IMR-90 (cell line): Measurements from ENCODE around the gene ZNF816. TPM values are rescaled to one million over a fixed set of nuclear protein-coding genes. Genes with fewer than 3 reads are reported as not detected.

ENCODE experiments used
- ATAC-seq: fragments of 200-7000 bp; cut with Tn5 transposase; 2 replicates; pipeline ENCODE4 v1.9.1; 2020; ENCODE audit warnings: low read depth, mild to moderate bottlenecking, moderate library complexity
- BruUV-seq: library from RNA; stranded (reverse); fragments of 400-500 nt; replicated peaks from 2 replicates; lab custom pipeline; 2021; lab: Mats Ljungman, UMichigan
- CTCF ChIA-PET: fragments of 300-600 bp; formaldehyde crosslinking; extraction: SDS; loops from one replicate; lab custom pipeline; 2021; ENCODE audit warnings: antibody characterized with exemption; lab: Yijun Ruan, JAX
- POLR2A ChIA-PET: fragments of 300-600 bp; sonication (Branson Sonifier 250); formaldehyde crosslinking; loops from one replicate; lab custom pipeline; 2022; ENCODE audit warnings: antibody characterized with exemption; ENCODE audit not compliant: unreplicated experiment; lab: Charles Lee
- DNase-seq: peaks from one replicate; pipeline ENCODE4 v3.0.0; 2013
- H2AFZ ChIP-seq: replicated peaks from 2 replicates; pipeline ENCODE3; 2013; ENCODE audit warnings: low read length, mild to moderate bottlenecking; ENCODE audit not compliant: poor library complexity
- H2AK5ac ChIP-seq: 2 replicates; pipeline ENCODE4 v1.6.1; 2013; ENCODE audit warnings: low read depth, low read length, inconsistent platforms
- H2AK9ac ChIP-seq: replicated peaks from 2 replicates; pipeline ENCODE3; 2013; ENCODE audit warnings: mild to moderate bottlenecking, low read depth, low read length, moderate library complexity; ENCODE audit not compliant: poor library complexity
- H2BK120ac ChIP-seq: 2 replicates; pipeline ENCODE4 v1.6.1; 2013; ENCODE audit warnings: low read depth, low read length, inconsistent platforms
- H2BK15ac ChIP-seq: 3 replicates; pipeline ENCODE4 v1.6.1; 2013; ENCODE audit warnings: low read depth, low read length, inconsistent platforms
- H2BK20ac ChIP-seq: 2 replicates; pipeline ENCODE4 v1.6.1; 2013; ENCODE audit warnings: low read depth, mild to moderate bottlenecking, inconsistent platforms, low read length, moderate library complexity
- H2BK5ac ChIP-seq: 2 replicates; pipeline ENCODE4 v1.6.1; 2013; ENCODE audit warnings: mild to moderate bottlenecking, low read depth, low read length, inconsistent platforms; ENCODE audit not compliant: poor library complexity, severe bottlenecking
- H3K14ac ChIP-seq: replicated peaks from 2 replicates; pipeline ENCODE4 v1.6.1; 2013; ENCODE audit warnings: low read depth, low read length, inconsistent platforms
- H3K18ac ChIP-seq: 2 replicates; pipeline ENCODE4 v1.6.1; 2013; ENCODE audit warnings: low read depth, low read length, control low read depth
- H3K23ac ChIP-seq: 2 replicates; pipeline ENCODE4 v1.6.1; 2013; ENCODE audit warnings: low read depth, low read length, inconsistent platforms
- H3K27ac ChIP-seq: 2 replicates; pipeline ENCODE4 v1.5.1; 2013; ENCODE audit warnings: mild to moderate bottlenecking, control low read depth, low read length; ENCODE audit not compliant: insufficient read depth
- H3K27me3 ChIP-seq: 2 replicates; pipeline ENCODE4 v1.6.1; 2013; ENCODE audit warnings: low read length; ENCODE audit not compliant: control insufficient read depth, insufficient read depth
- H3K36me3 ChIP-seq: 2 replicates; pipeline ENCODE4 v1.6.1; 2013; ENCODE audit warnings: low read length, mixed read lengths; ENCODE audit not compliant: control insufficient read depth, insufficient read depth
- H3K4ac ChIP-seq: 2 replicates; pipeline ENCODE4 v1.6.1; 2013; ENCODE audit warnings: low read depth, low read length, inconsistent platforms
- H3K4me1 ChIP-seq: 2 replicates; pipeline ENCODE4 v1.6.1; 2013; ENCODE audit warnings: low read length, mixed read lengths; ENCODE audit not compliant: control insufficient read depth, insufficient read depth
- H3K4me2 ChIP-seq: 2 replicates; pipeline ENCODE4 v1.6.1; 2013; ENCODE audit warnings: low read depth, mild to moderate bottlenecking, control low read depth, low read length, moderate library complexity
- H3K4me3 ChIP-seq: 2 replicates; pipeline ENCODE4 v1.5.1; 2013; ENCODE audit warnings: low read depth, mild to moderate bottlenecking, control low read depth, low read length, moderate library complexity; ENCODE audit not compliant: insufficient read depth
- H3K56ac ChIP-seq: 2 replicates; pipeline ENCODE4 v1.6.1; 2013; ENCODE audit warnings: low read length, inconsistent platforms; ENCODE audit not compliant: insufficient read depth; ENCODE audit errors: extremely low read depth
- H3K79me1 ChIP-seq, 2 experiments: 2 replicates each; pipeline ENCODE4 v1.6.1; 2013; ENCODE audit warnings: low read length in 2 of 2, inconsistent platforms in 1 of 2, low read depth in 1 of 2
- H3K9ac ChIP-seq: 2 replicates; pipeline ENCODE4 v1.6.1; 2013; ENCODE audit warnings: low read depth, low read length, control low read depth
- H3K9me1 ChIP-seq: 2 replicates; pipeline ENCODE4 v1.6.1; 2013; ENCODE audit warnings: low read length, inconsistent platforms; ENCODE audit not compliant: insufficient read depth
- H3K9me3 ChIP-seq: 2 replicates; pipeline ENCODE4 v1.6.1; 2013; ENCODE audit warnings: low read length; ENCODE audit not compliant: control insufficient read depth, insufficient read depth
- H4K20me1 ChIP-seq: 2 replicates; pipeline ENCODE4 v1.6.1; 2013; ENCODE audit warnings: low read length, inconsistent platforms; ENCODE audit not compliant: insufficient read depth
- H4K5ac ChIP-seq: 2 replicates; pipeline ENCODE4 v1.6.1; 2013; ENCODE audit warnings: mild to moderate bottlenecking, low read depth, low read length, control low read depth
- H4K8ac ChIP-seq, 2 experiments: 2 replicates each; pipeline ENCODE4 v1.6.1; 2013; ENCODE audit warnings: low read depth in 2 of 2, low read length in 2 of 2, control low read depth in 1 of 2, inconsistent platforms in 1 of 2
- H4K91ac ChIP-seq: 2 replicates; pipeline ENCODE4 v1.6.1; 2013; ENCODE audit warnings: low read depth, low read length, inconsistent platforms; ENCODE audit not compliant: insufficient read depth
- BHLHE40 ChIP-seq: fragments of 150-350 bp; IDR thresholded peaks from 2 replicates; pipeline ENCODE4 v1.6.1; 2016; ENCODE audit warnings: mild to moderate bottlenecking, low read depth, low read length
- CEBPB ChIP-seq: IDR thresholded peaks from 2 replicates; pipeline ENCODE4 v1.6.1; 2012; ENCODE audit warnings: low read depth, low read length, improper control_type of control experiment
- MAFK ChIP-seq: IDR thresholded peaks from 2 replicates; pipeline ENCODE4 v1.6.1; 2012; ENCODE audit warnings: low read depth, low read length, improper control_type of control experiment
- MAZ ChIP-seq: IDR thresholded peaks from 2 replicates; pipeline ENCODE4 v1.6.1; 2012; ENCODE audit warnings: low read depth, mild to moderate bottlenecking, low read length, improper control_type of control experiment, moderate library complexity, borderline replicate concordance
- MXI1 ChIP-seq: IDR thresholded peaks from 2 replicates; pipeline ENCODE4 v1.6.1; 2012; ENCODE audit warnings: low read depth, mild to moderate bottlenecking, low read length, moderate library complexity, borderline replicate concordance
- NFE2L2 ChIP-seq: fragments of 150-350 bp; IDR thresholded peaks from 2 replicates; pipeline ENCODE4 v1.6.1; 2016; ENCODE audit warnings: low read depth, mild to moderate bottlenecking, low read length
- POLR2A ChIP-seq: IDR thresholded peaks from 2 replicates; pipeline ENCODE4 v1.6.1; 2012; ENCODE audit warnings: mild to moderate bottlenecking, low read depth, low read length
- WGBS, 2 experiments: methylation state at CpG; one replicate each; pipeline versions ENCODE4 v1.1.5 to v1.1.7; 2013; ENCODE audit warnings: missing lambda C conversion rate in 2 of 2; ENCODE audit not compliant: insufficient read length in 1 of 2; ENCODE audit errors: extremely low coverage in 2 of 2; 5-methylcytosine and 5-hydroxymethylcytosine counted together
- dilution Hi-C: fragments of 300-500 bp; cut with HindIII; formaldehyde crosslinking; loops from one replicate; pipeline ENCODE4 v1.14.3; 2018; ENCODE audit warnings: low sequenced_read_pairs; ENCODE audit not compliant: unreplicated experiment
- in situ Hi-C: fragments of 300-500 bp; cut with MboI; formaldehyde crosslinking; loops from 3 replicates; pipeline ENCODE4 v1.14.3; 2019; ENCODE audit warnings: low sequenced_read_pairs, inconsistent platforms, mixed read lengths
- intact Hi-C: fragments of 100-400 bp; cut with micrococcal nuclease; formaldehyde crosslinking; loops from 2 replicates; pipeline ENCODE4 v1.10.0; 2022
- polyA plus RNA-seq, 3 experiments: library from polyadenylated mRNA; depleted of rRNA; stranded (reverse); fragments of >200 nt; gene quantifications; 2 replicates each; pipeline ENCODE4 v1.2.3, GENCODE V29; 2012; ENCODE audit warnings: low replicate concordance in 1 of 3
- total RNA-seq: library from RNA; depleted of rRNA; stranded (reverse); fragments of >200 nt; gene quantifications from 2 replicates; pipeline ENCODE4 v1.2.3, GENCODE V29; 2012
- TF ChIP-seq, protein P1 (sequence below): conservative IDR thresholded peaks from 2 replicates; pipeline ENCODE4 v1.5.1; 2012; ENCODE audit warnings: mild to moderate bottlenecking, low read depth, low read length, improper control_type of control experiment

The ZNF816 gene
- total and polyA plus RNA-seq, 2 of the 4 experiments (the other 2 are of a cell fraction): 1.6 to 12.0 TPM

DNA sequence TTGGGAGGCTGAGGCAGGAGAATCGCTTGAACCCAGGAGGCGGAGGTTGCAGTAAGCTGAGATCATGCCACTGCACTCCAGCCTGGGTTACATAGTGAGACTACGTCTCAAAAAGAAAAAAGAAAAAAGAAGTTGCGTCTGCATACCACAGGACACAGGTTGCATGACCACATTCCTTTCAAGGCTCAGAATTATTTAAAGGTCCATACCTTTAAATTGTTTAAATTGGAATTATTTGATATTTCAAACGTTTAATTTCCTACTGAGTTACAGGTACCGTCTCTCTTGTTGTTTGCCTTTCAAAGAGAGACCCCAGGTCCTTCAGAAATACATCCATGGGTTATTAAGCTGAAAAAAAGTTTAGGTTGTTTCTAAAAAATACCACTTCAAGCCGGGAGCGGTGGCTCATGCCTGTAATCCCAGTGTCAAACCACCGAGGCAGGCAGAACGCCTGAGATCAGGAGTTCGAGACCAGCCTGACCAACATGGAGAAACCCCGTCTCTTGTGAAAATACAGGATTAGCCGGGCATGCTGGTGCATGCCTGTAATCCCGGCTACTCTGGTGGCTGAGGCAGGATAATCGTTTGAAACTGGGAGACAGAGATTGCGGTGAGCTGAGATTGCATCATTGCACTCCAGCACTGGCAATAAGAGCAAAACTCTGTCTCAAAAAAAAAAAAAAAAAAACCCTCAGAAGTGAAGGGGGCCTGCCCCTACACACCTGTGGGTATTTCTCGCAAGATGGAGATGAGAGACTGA is 18.6 kb downstream of the ZNF816 start:
- WGBS, 2 experiments: 94% methylated on average over 9 of the region's 17 CpGs; no CpG with 5 or more reads in 1 of the 2 experiments
- no peak overlapping the region for H3K4ac ChIP-seq
- H4K91ac ChIP-seq: no peak overlapping the region
- H3K79me1 ChIP-seq: no peaks in the 10 kb centered on the region; a peak in 1 of 4 replicates
- ChIA-PET CTCF (no interaction called here), POLR2A (no interaction called here)
- no peak overlapping the region for H2AK9ac ChIP-seq
- dilution Hi-C loops: no loop called here
- H3K9me1 ChIP-seq: no peaks in the 10 kb centered on the region
- H3K14ac ChIP-seq: no peak overlapping the region
- BruUV-seq: no TSS peak
- no peak overlapping the region for H2AFZ ChIP-seq
- peaks cover 21% of the 10 kb centered on the region for H3K9me3 ChIP-seq
- in situ Hi-C loops: no loop called here
- no peak overlapping the region for H2BK15ac ChIP-seq
- no peak overlapping the region for H3K27ac ChIP-seq
- H3K4me2 ChIP-seq: no peak overlapping the region
- intact Hi-C loops: loop anchor here (2.0 kb wide), 1 partner anchor 85 kb away; no protein-coding TSS in a partner anchor
- no peak overlapping the region for H3K4me3 ChIP-seq
- H3K56ac ChIP-seq: no peak overlapping the region
- ATAC-seq (no peak), DNase-seq (no peak)
- H4K20me1 ChIP-seq: no peaks in the 10 kb centered on the region
- H3K27me3 ChIP-seq: no peaks in the 10 kb centered on the region
- no peak overlapping the region for H2BK5ac ChIP-seq
- no peak overlapping the region for H4K5ac ChIP-seq
- no peak overlapping the region for H3K18ac ChIP-seq
- H2BK20ac ChIP-seq: no peak overlapping the region
- H3K23ac ChIP-seq: no peak overlapping the region
- no peak overlapping the region for H2BK120ac ChIP-seq
- H2AK5ac ChIP-seq: no peak overlapping the region
- no peak for TF ChIP-seq BHLHE40
- no peak for TF ChIP-seq MAFK
- TF ChIP-seq MXI1: no peak
- no peak for TF ChIP-seq NFE2L2
- TF ChIP-seq, protein P1, sequence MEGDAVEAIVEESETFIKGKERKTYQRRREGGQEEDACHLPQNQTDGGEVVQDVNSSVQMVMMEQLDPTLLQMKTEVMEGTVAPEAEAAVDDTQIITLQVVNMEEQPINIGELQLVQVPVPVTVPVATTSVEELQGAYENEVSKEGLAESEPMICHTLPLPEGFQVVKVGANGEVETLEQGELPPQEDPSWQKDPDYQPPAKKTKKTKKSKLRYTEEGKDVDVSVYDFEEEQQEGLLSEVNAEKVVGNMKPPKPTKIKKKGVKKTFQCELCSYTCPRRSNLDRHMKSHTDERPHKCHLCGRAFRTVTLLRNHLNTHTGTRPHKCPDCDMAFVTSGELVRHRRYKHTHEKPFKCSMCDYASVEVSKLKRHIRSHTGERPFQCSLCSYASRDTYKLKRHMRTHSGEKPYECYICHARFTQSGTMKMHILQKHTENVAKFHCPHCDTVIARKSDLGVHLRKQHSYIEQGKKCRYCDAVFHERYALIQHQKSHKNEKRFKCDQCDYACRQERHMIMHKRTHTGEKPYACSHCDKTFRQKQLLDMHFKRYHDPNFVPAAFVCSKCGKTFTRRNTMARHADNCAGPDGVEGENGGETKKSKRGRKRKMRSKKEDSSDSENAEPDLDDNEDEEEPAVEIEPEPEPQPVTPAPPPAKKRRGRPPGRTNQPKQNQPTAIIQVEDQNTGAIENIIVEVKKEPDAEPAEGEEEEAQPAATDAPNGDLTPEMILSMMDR: no peak
- TF ChIP-seq CEBPB: no peak
- no peak for TF ChIP-seq MAZ
- TF ChIP-seq POLR2A: no peak
- no peak overlapping the region for H3K9ac ChIP-seq
- peaks cover 3% of the 10 kb centered on the region for H3K36me3 ChIP-seq
- no peaks in the 10 kb centered on the region for H3K4me1 ChIP-seq
- H4K8ac ChIP-seq: no peak overlapping the region
